Measurements from ENCODE around the gene RXRA.

- no peak for TF ChIP-seq CTCF (IDR thresholded peaks at IDR 0.05)
- no peak for TF ChIP-seq POLR2AphosphoS5 (IDR thresholded peaks at IDR 0.05)
- no peak for TF ChIP-seq POLR2A (IDR thresholded peaks at IDR 0.05)
Measured at GRCh38 chr9:134384811-134385479, 58.7 kb downstream of the RXRA start.
